Activated CD8-positive, alpha-beta T cell treated with anti-CD3 and anti-CD28 coated beads, Interleukin-2, amount 10 ng/mL, durations not matched to agents 7 days and 5 days (primary cell): Measurements from ENCODE around the gene EPHA8. TPM values are rescaled to one million over a fixed set of nuclear protein-coding genes. Genes with fewer than 3 reads are reported as not detected.

Experiments
- ATAC-seq: fragments of 150-1000 bp; cut with Tn5 transposase; one replicate; pipeline ENCODE4 v1.10.0; 2021; ENCODE audit warnings: moderate library complexity
- CTCF ChIA-PET: fragments of 350-600 bp; sonication (Branson Sonifier 250); formaldehyde crosslinking; loops from one replicate; lab custom pipeline; 2021; ENCODE audit warnings: antibody characterized with exemption; lab: Charles Lee
- POLR2A ChIA-PET: fragments of 350-600 bp; sonication (Branson Sonifier 250); formaldehyde crosslinking; loops from one replicate; lab custom pipeline; 2021; ENCODE audit warnings: antibody characterized with exemption; lab: Charles Lee
- DNase-seq: peaks from one replicate; pipeline ENCODE4 v3.0.0-alpha.2; 2020
- H3K27ac Mint-ChIP-seq: one replicate; pipeline ENCODE4 v1.8.0; 2021; ENCODE audit warnings: mild to moderate bottlenecking, mixed read lengths
- H3K27me3 Mint-ChIP-seq: one replicate; pipeline ENCODE4 v1.8.0; 2021; ENCODE audit warnings: low read depth, mixed read lengths
- H3K36me3 Mint-ChIP-seq: one replicate; pipeline ENCODE4 v1.8.0; 2021; ENCODE audit warnings: low read depth, mixed read lengths
- H3K4me1 Mint-ChIP-seq: one replicate; pipeline ENCODE4 v1.8.0; 2021; ENCODE audit warnings: low read depth, mixed read lengths
- H3K4me3 Mint-ChIP-seq: one replicate; pipeline ENCODE4 v1.8.0; 2021; ENCODE audit warnings: mild to moderate bottlenecking, mixed read lengths
- H3K9me3 Mint-ChIP-seq: one replicate; pipeline ENCODE4 v1.8.0; 2022; ENCODE audit warnings: mixed read lengths; ENCODE audit not compliant: insufficient read depth
- total RNA-seq, 2 experiments: library from RNA; stranded (reverse); gene quantifications; one replicate each; pipeline ENCODE4 v1.2.3, GENCODE V29; 2021

EPHA8 gene
- total RNA-seq, 2 experiments from 2014 or later = not detected

DNA sequence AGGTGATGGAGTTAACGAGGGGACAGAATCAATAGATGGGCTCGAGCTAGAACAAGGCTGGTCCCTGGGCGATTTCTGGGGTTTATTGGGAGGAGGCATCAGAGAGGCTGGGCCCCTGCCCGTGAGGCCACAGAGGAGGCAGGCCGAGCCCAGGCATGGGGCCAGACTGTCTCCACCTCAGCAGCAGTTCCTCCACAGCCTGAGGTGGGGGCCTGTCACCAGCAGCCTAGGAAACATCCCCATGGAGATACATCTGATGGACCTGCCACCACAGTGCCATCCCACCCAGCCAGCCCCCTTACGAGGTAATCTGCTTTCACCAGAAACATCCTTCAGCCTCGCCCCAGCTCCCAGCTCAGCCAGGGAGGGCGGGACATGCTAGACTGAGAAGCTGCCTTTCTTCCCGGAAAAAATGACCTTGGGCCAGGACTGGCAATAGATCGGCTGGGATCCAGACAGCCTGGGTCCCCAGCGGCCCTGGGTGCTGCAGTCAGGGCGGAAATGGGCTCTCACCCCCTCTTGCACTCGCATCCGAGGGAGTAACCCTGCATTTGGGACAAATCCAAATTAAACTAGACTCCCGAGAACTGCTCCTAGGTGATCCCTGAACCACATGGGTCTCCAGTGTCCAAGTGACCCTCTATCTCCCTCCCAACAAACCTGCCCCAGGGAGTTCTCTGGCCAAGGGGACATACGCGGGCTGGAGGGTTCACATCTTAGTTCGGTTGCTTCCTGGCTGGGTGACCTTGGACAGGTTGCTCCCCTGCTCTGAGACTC is 10.0 kb upstream of the EPHA8 start:
- ATAC-seq (no peak), DNase-seq (no peak)
- POLR2A ChIA-PET = no interaction called here
- H3K27ac Mint-ChIP-seq = no peak overlapping the region
- no peaks in the 10 kb centered on the region for H3K36me3 Mint-ChIP-seq
- CTCF ChIA-PET = no interaction called here
- H3K4me3 Mint-ChIP-seq = no peak overlapping the region
- H3K4me1 Mint-ChIP-seq = no peaks in the 10 kb centered on the region
- peaks cover 37% of the 10 kb centered on the region for H3K27me3 Mint-ChIP-seq
- H3K9me3 Mint-ChIP-seq = no peaks in the 10 kb centered on the region

GRCh38 chr1:22553991-22554522 is 9.2 kb upstream of the EPHA8 start:
- no peaks in the 10 kb centered on the region for H3K9me3 Mint-ChIP-seq
- H3K27me3 Mint-ChIP-seq = peaks cover 32% of the 10 kb centered on the region
- H3K4me3 Mint-ChIP-seq = no peak overlapping the region
- H3K36me3 Mint-ChIP-seq = no peaks in the 10 kb centered on the region
- H3K4me1 Mint-ChIP-seq = no peaks in the 10 kb centered on the region
- H3K27ac Mint-ChIP-seq = no peak overlapping the region
- ChIA-PET CTCF (no interaction called here), POLR2A (no interaction called here)
- no peak for DNase-seq
- ATAC-seq = no peak

DNA sequence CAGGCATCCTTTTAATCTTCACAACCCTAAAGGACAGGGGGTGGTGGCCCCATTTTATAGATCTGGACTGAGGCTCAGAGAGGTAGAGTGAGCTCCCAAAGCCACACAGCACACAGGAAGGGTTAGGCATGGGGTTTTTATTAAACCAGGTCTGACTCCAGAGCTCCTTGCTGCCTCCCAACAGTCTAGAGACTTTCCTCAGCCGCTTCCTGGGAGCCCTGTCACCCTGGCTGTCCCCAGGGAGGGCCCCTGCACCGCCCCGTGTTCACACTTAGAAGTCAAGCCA is 8.0 kb upstream of the EPHA8 start:
- H3K9me3 Mint-ChIP-seq = no peaks in the 10 kb centered on the region
- ChIA-PET POLR2A (no interaction called here), CTCF (no interaction called here)
- peaks cover 30% of the 10 kb centered on the region for H3K27me3 Mint-ChIP-seq
- no peak overlapping the region for H3K4me3 Mint-ChIP-seq
- no peaks in the 10 kb centered on the region for H3K4me1 Mint-ChIP-seq
- no peaks in the 10 kb centered on the region for H3K36me3 Mint-ChIP-seq
- H3K27ac Mint-ChIP-seq = no peak overlapping the region
- no peak for DNase-seq
- no peak for ATAC-seq

GRCh38 chr1:22556391-22557104 is 6.7 kb upstream of the EPHA8 start:
- ChIA-PET CTCF (no interaction called here), POLR2A (no interaction called here)
- ATAC-seq = no peak
- Mint-ChIP-seq H3K4me3 (no peak overlapping the region), H3K4me1 (no peaks in the 10 kb centered on the region), H3K27me3 (peaks cover 37% of the 10 kb centered on the region), H3K9me3 (no peaks in the 10 kb centered on the region), H3K27ac (no peak overlapping the region), H3K36me3 (no peaks in the 10 kb centered on the region)
- no peak for DNase-seq

- Mint-ChIP-seq H3K4me3 (no peak overlapping the region), H3K4me1 (no peaks in the 10 kb centered on the region), H3K27me3 (peaks cover 45% of the 10 kb centered on the region), H3K9me3 (no peaks in the 10 kb centered on the region), H3K36me3 (no peaks in the 10 kb centered on the region), H3K27ac (no peak overlapping the region)
- POLR2A ChIA-PET = no interaction called here
- CTCF ChIA-PET = no interaction called here
- ATAC-seq (no peak), DNase-seq (no peak)
Observed at GRCh38 chr1:22557341-22557950, 5.8 kb upstream of the EPHA8 start.

DNA sequence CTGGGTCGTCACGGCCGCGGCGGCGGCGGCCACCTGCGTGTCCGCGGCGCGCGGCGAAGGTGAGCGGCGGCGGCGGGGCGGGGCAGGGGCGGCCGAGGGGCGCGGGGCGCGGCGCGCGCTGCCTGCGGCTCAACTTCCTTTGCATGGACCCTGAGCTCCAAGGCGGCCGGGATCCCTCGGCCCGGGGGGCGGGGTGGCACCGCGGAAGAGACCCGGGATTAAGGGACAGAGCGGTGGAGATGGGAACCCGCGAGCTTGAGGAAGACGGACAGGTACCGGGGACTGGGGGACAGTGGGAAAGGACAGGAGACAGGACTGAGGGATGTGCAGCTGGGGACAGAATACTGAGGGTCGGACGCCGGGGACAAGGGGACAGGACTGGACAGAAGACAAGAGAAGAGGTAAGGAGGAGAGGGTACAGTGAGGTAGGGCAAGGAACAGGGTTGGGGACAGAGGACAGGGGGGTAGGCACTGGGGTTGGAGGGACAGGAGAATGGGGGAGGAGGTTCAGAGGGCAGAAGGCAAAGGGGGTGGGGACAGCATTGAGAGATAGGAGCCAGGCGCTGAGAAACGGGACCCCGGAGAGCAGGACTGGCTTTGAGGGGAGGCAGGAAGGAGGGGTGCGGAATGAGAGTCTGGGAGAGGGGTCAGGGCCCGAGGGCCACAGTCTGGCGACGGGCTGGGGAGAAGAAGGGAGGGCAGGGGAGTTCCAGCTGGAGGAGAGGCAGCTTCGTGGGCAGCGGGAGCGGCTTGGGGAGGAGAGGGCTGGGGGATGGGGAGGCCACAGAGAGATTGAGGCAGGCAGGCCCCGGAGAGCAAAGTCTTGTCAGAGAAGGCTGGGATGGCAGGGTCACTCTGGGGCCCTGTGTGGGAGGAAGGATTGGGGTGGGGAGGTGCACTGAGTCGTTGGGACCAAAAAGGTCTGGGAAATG is 648 bp downstream of the EPHA8 start:
- Mint-ChIP-seq H3K27me3 (peaks cover 37% of the 10 kb centered on the region), H3K36me3 (no peaks in the 10 kb centered on the region), H3K27ac (no peak overlapping the region), H3K4me3 (no peak overlapping the region), H3K4me1 (peaks cover 2% of the 10 kb centered on the region), H3K9me3 (no peaks in the 10 kb centered on the region)
- ATAC-seq = no peak
- ChIA-PET POLR2A (no interaction called here), CTCF (no interaction called here)
- DNase-seq = no peak

DNA sequence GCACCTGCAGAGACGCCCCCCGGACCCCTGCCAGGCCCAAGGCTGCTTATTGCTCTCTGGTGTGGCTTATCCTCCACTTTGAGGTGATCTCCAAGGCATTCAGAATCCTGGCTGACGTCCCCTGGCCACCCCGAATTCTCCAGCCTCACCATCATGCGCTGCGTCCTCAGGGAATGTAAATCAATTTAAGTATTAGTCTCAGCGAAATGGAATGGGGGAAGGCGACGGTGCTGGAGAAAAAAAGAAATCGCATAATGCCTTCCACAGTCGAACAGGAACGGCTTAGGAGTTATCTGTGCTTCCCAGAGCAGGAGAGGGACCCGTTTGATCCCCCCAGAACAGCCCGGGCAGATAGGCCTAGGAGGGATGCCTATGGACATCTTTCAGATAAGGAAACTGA is 2.9 kb downstream of the EPHA8 start:
- H3K4me1 Mint-ChIP-seq = peaks cover 2% of the 10 kb centered on the region
- no peak for ATAC-seq
- no peak overlapping the region for H3K27ac Mint-ChIP-seq
- H3K4me3 Mint-ChIP-seq = no peak overlapping the region
- POLR2A ChIA-PET = no interaction called here
- H3K27me3 Mint-ChIP-seq = peaks cover 33% of the 10 kb centered on the region
- H3K9me3 Mint-ChIP-seq = no peaks in the 10 kb centered on the region
- no peaks in the 10 kb centered on the region for H3K36me3 Mint-ChIP-seq
- DNase-seq = no peak
- CTCF ChIA-PET = no interaction called here

DNA sequence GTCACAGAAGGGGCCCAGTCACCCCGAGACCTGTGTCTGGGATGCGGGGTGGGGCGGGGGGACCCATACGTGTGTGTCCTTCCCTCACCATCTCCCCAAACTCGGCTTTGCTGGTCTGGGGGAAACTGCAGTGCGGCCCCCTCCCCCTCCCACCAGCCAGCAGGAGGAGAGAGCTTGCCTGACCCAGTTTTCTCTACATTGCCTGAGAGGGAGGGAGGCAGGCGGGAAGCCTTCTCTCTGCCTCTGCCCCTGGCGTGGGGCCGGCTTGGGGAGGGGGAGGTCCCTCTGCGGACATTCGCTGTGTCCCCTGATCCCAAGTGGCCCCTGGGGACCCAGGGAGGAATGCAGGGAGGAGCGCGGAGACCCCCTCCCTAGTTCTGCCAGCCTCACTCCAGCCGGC is 3.9 kb downstream of the EPHA8 start:
- no peaks in the 10 kb centered on the region for H3K9me3 Mint-ChIP-seq
- ATAC-seq (no peak), DNase-seq (no peak)
- no peaks in the 10 kb centered on the region for H3K36me3 Mint-ChIP-seq
- CTCF ChIA-PET = no interaction called here
- H3K4me3 Mint-ChIP-seq = no peak overlapping the region
- H3K27me3 Mint-ChIP-seq = peaks cover 24% of the 10 kb centered on the region
- POLR2A ChIA-PET = no interaction called here
- H3K4me1 Mint-ChIP-seq = peaks cover 2% of the 10 kb centered on the region
- H3K27ac Mint-ChIP-seq = no peak overlapping the region

DNA sequence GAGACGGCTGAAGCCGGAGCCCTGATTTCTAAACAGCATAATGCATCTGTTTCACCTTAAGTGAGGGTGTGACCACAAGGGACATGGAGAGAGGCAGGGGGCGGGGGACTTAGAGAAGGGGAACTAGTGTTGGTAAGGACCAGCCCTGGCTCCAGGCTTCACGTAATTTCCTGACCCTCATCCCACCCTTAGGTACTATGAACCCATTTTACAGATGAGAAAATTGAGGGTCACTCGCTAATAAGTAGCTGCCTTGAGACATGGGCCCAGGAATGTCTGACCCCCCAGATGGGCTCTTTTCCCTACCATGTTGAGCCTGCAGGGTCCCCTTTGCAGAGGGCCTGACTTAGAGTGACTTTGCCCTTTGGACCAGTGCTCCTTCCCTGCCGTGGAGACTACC is 4.7 kb downstream of the EPHA8 start:
- ATAC-seq = no peak
- Mint-ChIP-seq H3K9me3 (no peaks in the 10 kb centered on the region), H3K4me3 (no peak overlapping the region), H3K27me3 (peaks cover 16% of the 10 kb centered on the region), H3K4me1 (peaks cover 2% of the 10 kb centered on the region), H3K36me3 (no peaks in the 10 kb centered on the region), H3K27ac (no peak overlapping the region)
- ChIA-PET POLR2A (no interaction called here), CTCF (no interaction called here)
- DNase-seq = no peak

GRCh38 chr1:22569269-22569668 is 6.0 kb downstream of the EPHA8 start:
- ChIA-PET POLR2A (no interaction called here), CTCF (no interaction called here)
- H3K27ac Mint-ChIP-seq = no peak overlapping the region

GRCh38 chr1:22570140-22570909 is 7.0 kb downstream of the EPHA8 start:
- ChIA-PET CTCF (no interaction called here), POLR2A (no interaction called here)
- no peak for DNase-seq
- Mint-ChIP-seq H3K4me3 (no peak overlapping the region), H3K4me1 (no peaks in the 10 kb centered on the region), H3K36me3 (no peaks in the 10 kb centered on the region), H3K9me3 (no peaks in the 10 kb centered on the region), H3K27me3 (peaks cover 3% of the 10 kb centered on the region), H3K27ac (no peak overlapping the region)
- ATAC-seq = no peak

More at GRCh38 chr1:22569269-22569668, 6.0 kb downstream of the EPHA8 start:
- DNase-seq (no peak), ATAC-seq (no peak)
- Mint-ChIP-seq H3K4me3 (no peak overlapping the region), H3K36me3 (no peaks in the 10 kb centered on the region), H3K27me3 (peaks cover 9% of the 10 kb centered on the region), H3K4me1 (no peaks in the 10 kb centered on the region), H3K9me3 (no peaks in the 10 kb centered on the region)
